Hematopoietic multipotent progenitor cell (in vitro differentiated cells): ENCODE measurements around the gene PLAAT2. TPM values are rescaled to one million over a fixed set of nuclear protein-coding genes. Genes with fewer than 3 reads are reported as not detected.
"Not testable (repeated sequence)": the region's sequence is repeated elsewhere in the genome, so short reads cannot be mapped to it uniquely, and the experiment has no call there.

Source experiments
- DNase-seq, 3 donors: peaks; one replicate each; pipeline ENCODE4 v3.0.0-alpha.2; 2011 to 2015; ENCODE audit warnings: low read depth in 2 of 3, low spot score in 2 of 3
- total RNA-seq: library from RNA; depleted of rRNA; stranded (reverse); fragments of >200 nt; gene quantifications from one replicate; pipeline ENCODE4 v1.2.3, GENCODE V29; 2012

The PLAAT2 gene
- total RNA-seq, 1 donor: not detected

DNA sequence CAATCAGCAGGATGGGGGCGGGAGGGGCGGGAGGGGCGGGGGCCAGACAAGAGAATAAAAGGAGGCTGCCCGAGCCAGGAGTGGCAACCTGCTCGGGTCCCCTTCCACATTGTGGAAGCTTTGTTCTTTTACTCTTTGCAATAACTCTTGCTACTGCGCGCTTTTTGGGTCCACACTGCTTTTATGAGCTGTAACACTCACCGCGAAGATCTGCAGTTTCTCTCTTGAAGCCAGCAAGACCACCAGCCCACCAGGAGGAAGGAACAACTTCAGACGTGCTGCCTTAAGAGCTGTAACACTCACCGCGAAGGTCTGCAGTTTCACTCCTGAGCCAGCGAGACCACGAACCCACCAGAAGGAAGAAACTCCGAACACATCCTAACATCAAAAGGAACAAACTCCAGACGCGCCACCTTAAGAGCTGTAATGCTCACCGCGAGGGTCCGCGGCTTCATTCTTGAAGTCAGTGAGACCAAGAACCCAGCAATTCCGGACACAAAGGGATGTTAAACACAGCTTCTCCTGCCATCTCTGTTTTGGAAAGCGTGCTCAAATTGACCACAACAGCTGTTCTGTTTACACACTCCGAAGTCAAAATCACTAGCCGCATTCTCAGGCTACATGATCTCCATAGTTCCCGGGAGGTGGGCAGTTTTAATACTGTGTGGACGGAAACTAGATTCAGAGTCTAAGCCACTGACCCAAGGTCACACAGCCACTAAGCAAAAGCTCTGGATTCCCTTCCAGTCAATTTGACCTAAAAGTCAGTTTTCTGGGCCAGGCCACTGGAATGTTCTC is 11.9 kb downstream of the PLAAT2 start:
- peak in 1 of 3 donors; percentile 52 for DNase-seq

DNA sequence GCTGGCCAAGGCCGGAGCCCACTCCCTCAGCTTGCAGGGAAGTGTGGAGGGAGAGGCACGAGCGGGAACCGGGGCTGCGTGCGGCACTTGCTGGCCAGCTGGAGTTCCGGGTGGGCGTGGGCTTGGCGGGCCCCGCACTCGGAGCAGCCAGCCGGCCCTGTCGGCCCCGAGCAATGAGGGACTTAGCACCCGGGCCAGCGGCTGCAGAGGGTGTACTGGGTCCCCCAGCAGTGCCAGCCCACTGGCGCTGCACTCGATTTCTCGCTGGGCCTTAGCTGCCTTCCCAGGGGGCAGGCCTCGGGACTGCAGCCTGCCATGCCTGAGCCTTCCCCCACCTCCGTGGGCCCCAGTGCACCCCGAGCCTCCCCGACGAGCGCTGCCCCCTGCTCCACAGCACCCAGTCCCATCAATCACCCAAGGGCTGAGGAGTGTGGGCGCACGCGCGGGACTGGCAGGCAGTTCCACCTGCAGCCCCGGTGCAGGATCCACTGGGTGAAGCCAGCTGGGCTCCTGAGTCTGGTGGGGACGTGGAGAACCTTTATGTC is 13.0 kb downstream of the PLAAT2 start:
- not testable (repeated sequence) for DNase-seq

DNA sequence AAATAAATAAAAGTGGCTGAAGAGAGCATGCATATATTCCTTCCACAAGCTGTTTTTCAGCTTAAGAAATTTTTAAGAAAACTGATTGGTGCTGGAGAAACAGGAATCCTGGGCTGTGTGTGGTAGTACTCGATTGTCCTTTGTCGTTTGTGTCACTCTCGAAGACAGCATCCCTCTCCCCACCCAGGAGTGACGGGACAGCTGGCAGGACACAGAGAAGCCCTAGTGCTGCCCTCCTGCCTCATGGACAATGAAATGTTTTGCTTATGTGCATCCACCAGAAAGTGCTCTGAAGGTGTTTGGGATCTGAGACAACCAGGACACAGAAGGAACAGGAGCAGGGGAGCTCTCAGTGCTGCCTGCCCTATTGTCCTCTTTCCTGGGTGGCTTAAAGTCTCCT is 13.8 kb downstream of the PLAAT2 start:
- no peak for DNase-seq

DNA sequence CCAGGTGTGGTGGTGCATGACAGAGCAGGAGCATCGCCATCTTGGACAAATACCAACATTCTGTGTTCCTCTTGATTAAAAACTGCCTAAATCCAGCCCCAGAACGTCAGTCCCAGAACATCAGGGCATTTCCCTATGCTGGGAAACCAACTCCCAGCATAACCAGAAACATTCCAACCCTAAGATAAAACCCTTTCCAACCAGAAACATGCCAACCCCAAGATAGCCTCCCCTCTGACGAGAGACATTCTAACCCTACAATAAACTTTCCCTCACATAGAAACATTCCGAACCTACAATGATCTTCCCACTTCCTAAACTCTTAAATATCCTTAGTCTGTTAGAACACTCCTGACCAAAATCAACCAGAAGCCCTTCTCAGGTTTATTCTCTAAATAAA is 15.0 kb downstream of the PLAAT2 start:
- no peak for DNase-seq

DNA sequence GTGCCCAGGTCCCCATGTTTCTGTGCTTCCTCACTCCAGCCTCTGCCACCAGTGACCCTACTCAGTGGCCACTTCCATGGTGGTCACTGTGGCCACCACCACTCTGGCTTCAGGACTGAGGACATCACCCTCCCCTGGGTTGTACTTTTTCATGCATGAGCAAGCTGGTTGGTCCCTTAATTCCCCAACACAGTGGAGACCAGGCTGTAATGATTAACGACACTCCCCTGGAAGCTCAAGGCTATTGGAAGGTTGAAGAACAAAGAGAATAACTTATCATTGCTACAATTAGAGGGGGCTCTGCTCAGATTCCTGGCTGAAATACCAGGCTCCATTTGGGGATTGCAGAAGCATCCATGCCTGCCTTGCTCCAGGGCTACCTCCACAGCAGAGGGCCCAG is 16.1 kb downstream of the PLAAT2 start:
- DNase-seq: no peak

DNA sequence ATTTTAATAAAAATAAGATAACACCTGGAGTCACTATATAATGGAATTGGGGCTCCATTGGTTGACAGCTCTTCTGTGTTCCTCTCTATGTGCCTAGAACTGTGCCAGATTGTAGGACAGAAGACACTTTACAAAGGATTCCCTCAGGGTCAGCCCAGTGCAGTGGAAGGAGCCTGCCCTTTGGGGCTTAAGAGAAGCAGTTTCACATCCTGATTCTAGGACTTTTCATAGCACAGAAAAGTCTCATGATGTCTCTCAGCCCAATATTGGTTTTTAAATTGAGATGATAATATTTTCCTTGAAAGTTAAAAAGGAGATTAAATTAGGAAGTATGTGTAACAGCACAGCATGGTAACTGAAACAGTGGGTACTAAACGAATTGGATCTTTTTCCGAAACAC is 19.5 kb downstream of the PLAAT2 start:
- DNase-seq: no peak

DNA sequence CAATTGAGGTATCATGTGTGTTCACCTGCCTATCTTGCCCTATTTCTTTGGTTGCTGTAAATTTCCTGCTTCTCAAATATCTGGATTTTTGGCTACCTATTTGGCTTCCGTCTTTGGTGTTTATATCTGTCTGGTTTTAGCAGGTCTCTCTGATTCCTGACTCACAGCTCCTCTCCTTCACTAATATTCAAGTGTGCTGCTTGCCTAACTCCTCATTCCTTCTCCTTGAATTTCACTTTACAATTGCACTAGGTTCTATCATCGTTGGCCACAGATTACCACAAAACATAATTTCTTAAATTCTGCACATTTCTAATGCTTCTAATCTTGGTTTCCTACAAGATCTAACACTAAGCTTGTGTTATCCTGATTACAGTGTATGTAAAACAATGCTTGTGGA is 20.7 kb downstream of the PLAAT2 start:
- DNase-seq: not testable (repeated sequence)

DNA sequence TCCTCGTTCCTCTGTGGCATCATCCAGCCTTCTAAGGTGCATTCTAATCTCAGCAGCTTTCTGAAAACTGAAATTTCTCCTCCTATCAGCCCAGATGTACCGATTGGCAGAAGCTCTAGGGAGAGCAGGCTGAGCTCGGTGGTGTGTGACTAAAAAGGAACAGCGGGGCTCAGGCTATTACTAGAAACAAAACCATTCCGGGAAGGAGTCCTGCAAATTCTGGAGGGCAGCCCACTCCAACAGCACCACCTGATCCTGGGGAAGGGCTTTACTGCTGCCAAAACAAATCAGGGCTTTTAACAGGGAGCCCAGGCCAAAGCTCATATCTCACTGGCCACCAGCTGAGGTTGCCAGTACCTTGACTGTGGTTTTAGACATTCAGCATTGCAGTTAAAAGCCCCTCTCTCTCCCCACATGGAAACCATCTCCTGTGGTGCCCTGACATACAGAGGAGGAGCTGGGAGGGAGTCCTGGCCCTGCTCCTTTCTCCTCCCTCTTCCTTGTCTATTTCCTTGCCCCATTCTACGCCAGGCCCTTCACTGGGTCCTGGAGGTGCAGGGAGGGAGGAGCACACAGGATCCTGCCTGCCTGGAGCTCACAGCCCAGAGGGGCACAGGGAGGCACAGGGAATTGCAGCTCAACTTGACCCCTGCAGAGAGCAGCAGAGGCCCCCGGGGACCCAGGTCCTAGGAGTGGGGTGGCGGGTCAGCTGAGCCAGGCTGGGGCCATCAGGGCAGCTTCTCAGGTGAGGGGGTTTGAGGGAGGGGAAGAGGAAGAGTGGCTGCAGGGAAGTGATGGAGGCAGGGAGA is 25.7 kb downstream of the PLAAT2 start:
- no peak for DNase-seq

DNA sequence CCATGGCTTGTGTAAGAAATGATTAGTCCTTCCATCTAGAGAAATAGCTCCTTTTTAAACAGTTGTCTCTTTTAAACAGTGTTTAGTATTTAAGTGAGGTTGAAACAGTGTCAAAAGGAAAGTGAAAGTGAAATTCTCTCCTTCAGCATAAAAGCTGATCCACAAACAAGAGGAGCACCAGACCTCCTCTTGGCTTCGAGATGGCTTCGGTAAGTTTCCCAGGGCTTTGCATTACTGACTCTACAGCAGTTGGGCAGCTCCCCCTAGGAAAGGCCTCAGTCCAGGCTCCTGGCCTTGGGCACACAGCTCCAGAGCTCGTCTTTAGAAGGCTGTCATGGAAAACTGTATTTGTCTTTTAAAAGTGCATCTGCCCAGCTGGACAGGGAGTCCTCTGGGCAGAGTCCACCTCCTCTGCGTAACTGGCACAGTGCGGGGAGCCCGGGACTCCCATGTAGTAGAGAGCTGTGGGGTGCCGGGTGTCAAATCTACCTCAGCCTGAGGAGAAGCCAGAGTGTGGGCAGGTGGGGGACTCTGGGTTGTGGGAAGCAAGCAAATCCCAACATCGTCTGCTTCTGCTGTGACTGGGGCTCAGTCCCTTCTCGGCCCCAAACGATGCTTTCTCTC is 26.4 kb downstream of the PLAAT2 start, which contains the start of gene PLAAT4:
TSS of gene PLAAT4 (plus strand) at position 140 of the 624 bp plus-strand sequence. CDS start at position 201, 61 bp downstream.
- DNase-seq: peak in 2 of 3 donors; percentile 45 to 53

DNA sequence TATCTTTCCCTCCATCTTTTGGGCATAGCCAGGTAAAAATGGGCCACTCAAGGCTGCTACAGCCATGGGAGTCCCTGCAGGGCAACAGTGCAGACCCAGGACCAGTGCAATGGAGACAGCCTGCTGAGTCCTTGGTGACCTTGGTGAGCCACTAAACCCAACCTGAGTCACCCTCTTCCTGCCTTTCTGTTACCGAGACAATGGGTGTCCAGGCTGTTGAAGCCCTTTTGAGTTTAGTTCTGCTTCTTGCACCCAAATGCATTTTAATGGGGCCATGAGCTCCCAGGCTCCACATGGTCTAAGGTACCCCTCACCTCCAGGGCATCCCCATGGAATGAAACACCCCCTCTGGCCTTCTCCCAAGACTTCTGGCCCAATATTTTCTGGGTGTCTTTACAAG is 27.4 kb downstream of the PLAAT2 start:
- no peak for DNase-seq

DNA sequence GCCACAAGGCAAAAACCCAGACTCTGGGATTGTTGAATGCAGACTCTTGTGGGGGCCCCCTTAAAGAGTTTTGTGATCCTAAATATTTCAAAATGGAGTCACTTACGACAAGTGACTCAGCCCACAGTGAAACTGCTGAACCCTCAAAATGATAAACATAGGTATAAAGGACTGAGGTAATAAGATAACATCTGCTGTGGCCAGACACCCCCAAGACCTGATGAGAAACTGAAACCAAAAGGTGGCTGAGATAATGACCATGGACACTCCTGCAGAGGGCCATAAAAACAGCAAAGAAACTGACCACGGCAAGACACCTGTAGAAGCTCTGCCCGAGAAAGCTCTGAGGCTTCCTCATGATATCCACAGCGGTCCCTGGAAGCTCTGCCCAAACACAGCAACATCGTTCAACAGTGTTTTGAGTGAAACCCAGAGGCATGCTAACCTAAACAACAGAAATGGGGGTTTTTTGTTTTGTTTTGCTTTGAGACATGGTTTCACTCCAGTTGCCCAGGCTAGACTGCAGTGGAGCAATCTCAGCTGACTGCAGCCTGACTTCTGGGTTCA is 28.2 kb downstream of the PLAAT2 start:
- no peak for DNase-seq

DNA sequence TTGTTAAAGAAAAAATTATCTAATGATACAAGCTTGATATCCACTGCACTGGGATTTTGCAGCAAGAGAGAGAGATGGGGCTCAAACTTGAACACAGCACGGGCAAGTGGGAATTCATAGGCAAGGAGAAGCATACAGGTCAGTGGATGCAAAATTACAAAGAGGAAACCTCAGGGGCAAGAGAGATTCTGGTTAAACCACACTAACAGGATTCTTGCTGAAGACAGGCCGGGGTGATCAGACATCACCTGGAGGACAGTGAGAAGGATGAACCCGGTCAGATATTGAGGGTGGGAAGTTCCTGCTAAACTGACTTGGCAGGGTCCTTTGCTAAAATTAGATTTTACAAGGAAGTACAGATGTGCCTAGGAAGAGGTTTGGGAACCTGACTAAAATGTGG is 29.1 kb downstream of the PLAAT2 start:
- DNase-seq: no peak

DNA sequence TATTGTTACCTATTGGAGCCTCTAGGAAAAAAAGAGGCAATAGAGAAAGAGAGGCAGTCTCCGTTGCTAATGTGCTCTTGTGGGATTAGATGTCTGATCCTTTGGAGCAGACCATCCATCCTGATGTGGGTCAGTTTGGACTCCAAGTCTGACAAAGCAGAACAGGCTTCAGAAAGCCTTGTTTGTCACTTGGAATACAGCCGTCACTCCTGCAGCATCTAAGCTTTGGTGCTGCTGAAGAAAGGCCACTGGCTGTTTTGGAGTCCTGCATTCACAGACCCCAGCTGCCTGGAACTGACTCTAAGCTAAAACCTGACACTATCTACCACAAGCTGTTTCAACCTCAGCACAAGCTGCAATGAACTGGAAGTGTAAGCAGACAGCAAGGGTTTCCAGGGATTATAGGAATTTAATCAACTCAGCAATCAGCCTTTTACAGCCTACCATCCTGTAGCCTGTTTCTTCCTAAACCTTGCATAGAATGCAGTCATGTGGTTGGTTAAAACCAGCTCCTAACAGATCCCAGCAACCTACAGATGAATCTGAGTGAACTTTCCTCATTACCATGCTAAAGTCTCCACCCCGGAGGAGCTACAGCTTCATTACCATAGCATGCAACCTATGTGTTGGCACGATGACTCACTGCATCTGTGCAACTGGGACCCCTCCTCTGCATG is 30.2 kb downstream of the PLAAT2 start:
- DNase-seq: no peak

DNA sequence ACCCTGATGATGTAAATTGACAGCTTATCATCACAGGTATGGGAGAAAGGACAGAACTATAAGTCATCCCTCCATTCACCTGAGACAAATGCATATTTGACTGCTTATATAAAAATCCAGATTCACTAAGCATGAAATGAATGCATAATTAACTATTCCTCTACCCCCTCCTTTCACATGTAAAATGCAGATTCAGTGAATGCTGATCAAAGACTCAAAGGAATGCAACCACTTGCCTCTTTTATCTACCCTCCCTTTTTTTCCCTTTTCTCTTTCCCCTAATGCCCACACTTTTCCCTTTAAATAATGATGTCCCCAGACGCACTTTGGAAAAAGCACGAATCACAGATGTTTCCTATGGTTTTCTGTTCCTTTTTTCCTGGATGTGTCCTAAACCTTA is 31.1 kb downstream of the PLAAT2 start:
- no peak for DNase-seq

DNA sequence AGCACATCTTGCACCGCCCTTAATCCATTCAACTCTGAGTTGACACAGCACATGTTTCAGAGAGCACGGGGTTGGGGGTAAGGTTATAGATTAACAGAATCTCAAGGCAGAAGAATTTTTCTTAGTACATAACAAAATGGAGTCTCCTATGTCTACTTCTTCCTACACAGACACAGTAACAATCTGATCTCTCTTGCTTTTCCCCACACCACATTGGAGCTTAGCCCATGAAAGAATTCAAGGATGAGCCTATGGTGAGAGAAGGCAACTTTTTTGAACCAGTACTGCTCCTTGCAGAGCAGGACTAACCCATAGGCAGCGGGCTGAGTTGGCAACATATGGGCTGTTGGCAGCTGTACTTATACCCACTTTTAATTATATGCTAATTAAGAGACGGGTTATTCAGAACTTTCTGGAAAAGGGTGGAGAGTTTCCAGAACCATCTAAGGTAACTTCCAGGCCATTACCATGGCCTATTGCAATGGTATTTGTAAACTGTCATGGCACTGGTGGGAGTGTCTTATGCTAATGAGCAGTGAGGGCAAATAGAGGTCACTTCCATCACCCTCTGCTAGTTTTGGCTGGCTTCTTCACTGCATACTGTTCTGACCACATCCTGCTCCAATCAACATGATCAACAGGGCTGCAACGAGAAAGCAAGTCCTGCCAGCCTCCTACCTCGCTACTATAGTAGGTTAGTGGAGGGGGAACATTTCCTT is 31.9 kb downstream of the PLAAT2 start:
- peak in 2 of 3 donors; percentile 41 to 62 for DNase-seq

DNA sequence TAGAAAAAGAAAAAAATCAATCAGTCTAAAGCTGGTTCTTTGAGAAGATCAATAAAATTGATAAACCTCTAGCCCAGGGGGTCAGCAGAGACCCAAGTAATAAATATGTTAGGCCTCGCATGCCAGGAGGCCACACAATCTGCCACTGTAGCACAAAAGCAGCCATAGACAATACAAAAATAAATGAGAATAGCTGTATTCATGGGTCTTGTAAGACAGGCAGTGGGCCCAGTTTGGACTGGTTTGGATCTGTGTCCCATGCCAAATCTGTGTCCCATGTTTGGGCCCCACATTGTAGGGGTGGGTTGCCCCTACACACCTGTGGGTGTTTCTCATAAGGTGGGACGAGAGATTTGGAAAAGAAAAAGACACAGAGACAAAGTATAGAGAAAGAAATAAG is 33.2 kb downstream of the PLAAT2 start:
- DNase-seq: no peak

DNA sequence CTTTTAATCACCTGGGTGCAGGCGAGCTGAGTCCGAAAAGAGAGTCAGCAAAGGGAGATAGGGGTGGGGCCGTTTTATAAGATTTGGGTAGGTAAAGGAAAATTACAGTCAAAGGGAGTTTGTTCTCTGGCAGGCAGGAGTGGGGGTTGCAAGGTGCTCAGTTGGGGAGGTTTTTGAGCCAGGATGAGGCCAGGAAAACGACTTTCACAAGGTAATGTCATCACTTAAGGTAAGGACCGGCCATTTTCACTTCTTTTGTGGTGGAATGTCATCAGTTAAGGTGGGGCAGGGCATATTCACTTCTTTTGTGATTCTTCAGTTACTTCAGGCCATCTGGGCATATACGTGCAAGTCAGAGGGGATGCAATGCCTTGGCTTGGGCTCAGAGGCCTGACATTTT is 33.8 kb downstream of the PLAAT2 start:
- DNase-seq: not testable (repeated sequence)

DNA sequence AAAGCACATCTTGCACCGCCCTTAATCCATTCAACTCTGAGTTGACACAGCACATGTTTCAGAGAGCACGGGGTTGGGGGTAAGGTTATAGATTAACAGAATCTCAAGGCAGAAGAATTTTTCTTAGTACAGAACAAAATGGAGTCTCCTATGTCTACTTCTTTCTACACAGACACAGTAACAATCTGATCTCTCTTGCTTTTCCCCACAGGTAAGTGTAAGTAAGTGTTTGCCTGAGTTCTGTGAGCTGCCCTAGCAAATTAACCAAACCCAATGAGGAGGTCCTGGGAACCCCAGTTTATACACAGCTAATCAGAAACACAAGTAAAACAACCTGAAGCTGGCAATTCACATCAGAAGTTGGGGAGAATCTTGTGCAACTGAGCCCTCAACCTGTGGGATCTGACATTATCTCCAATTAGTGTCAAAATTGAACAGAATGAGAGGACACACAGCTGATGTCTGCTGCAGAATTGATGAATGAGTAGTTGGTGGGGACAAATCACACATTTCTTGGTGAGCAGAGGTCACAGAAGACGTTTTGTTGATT is 34.4 kb downstream of the PLAAT2 start:
- not testable (repeated sequence) for DNase-seq

DNA sequence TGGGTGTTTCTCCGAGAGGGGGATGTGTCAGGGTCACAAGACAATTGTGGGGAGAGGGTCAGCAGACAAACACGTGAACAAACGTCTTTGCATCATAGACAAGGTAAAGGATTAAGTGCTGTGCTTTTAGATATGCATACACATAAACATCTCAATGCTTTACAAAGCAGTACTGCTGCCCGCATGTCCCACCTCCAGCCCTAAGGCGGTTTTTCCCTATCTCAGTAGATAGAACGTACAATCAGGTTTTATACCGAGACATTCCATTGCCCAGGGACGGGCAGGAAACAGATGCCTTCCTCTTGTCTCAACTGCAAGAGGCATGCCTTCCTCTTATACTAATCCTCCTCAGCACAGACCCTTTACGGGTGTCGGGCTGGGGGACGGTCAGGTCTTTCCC is 35.0 kb downstream of the PLAAT2 start:
- DNase-seq: not testable (repeated sequence)
